Stimulated activated CD4-positive, alpha-beta T cell treated with anti-CD3 and anti-CD28 coated beads, Interleukin-2, amount 100 ng/mL, for 4 hours (primary cell): ENCODE data around the gene RIN1.

Source experiments
- DNase-seq: peaks from one replicate; pipeline ENCODE4 v3.0.0-alpha.2; 2020; ENCODE audit warnings: low read depth

RIN1 gene

DNA sequence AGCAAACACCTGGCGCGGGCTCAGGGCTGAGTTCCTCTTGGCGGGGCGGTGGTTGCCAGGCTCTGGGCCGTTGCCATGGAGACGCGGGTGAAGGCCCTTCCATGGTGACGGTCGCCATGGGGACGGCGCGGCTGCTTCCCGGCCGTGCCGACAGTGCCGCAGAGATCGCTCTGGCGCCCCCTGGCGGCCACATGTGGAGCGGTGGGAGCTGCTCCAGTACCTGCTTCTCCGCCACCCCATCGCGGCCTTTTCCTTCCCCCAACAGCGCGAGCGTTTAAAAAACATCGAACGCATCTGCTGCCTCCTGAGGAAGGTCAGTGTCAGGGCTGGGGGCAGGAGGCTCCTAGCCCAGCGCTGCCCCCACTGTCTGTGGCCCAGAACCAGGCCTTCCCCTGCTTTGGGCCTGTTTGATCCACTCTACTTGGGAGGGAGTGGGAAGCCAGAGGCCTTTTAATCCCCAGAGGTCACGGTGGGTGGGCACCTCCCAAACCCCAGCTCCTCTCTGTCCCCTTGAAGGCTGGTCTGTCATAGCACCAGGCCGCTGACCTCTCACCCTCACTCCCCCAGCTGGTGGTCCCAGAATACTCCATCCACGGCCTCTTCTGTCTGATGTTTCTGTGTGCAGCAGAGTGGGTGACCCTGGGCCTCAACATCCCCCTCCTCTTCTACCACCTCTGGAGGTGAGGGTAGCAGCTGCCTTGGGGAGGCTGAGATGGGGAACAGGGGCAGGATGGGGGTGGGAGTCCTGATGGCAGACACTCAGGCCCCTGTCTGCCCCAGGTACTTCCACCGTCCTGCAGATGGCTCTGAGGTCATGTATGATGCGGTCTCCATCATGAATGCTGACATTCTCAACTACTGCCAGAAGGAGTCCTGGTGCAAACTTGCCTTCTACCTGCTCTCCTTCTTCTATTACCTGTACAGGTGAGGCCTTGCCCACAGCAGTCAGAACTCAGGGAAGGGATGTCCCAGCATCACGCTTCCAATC is 53.5 kb downstream of the RIN1 start:
- peak; percentile 97 for DNase-seq
